Measurements from ENCODE around the gene CCDC40.

Gene CCDC40

GRCh38 chr17:80053102-80053501, 16.7 kb downstream of the CCDC40 start:
- no peak for DNase-seq

GRCh38 chr17:80055597-80055996, 19.2 kb downstream of the CCDC40 start:
- no peak for DNase-seq

GRCh38 chr17:80058311-80058955, 22.0 kb downstream of the CCDC40 start:
- no peak for DNase-seq

- DNase-seq = no peak
Observed at GRCh38 chr17:80060644-80061043, 24.2 kb downstream of the CCDC40 start.

GRCh38 chr17:80061421-80061820, 25.0 kb downstream of the CCDC40 start:
- no peak for DNase-seq

GRCh38 chr17:80063830-80064585, 27.6 kb downstream of the CCDC40 start:
- DNase-seq = no peak

GRCh38 chr17:80064696-80065095, 28.3 kb downstream of the CCDC40 start:
- DNase-seq = no peak

- DNase-seq = no peak
Observed at GRCh38 chr17:80065478-80066170, 29.2 kb downstream of the CCDC40 start.

GRCh38 chr17:80067393-80067986, 31.0 kb downstream of the CCDC40 start:
- DNase-seq = no peak

- DNase-seq = no peak
Observed at GRCh38 chr17:80068301-80069222, 32.1 kb downstream of the CCDC40 start.

GRCh38 chr17:80070375-80071115, 34.1 kb downstream of the CCDC40 start:
- DNase-seq = no peak

- DNase-seq = no peak
Observed at GRCh38 chr17:80071116-80071841, 34.8 kb downstream of the CCDC40 start.

- no peak for DNase-seq
Observed at GRCh38 chr17:80072410-80072809, 36.0 kb downstream of the CCDC40 start.

- no peak for DNase-seq
Observed at GRCh38 chr17:80080081-80080480, 43.6 kb downstream of the CCDC40 start.

GRCh38 chr17:80081596-80081995, 45.2 kb downstream of the CCDC40 start:
- no peak for DNase-seq

GRCh38 chr17:80082403-80083135, 46.1 kb downstream of the CCDC40 start:
- DNase-seq = peak; percentile 67

GRCh38 chr17:80083136-80083661, 46.8 kb downstream of the CCDC40 start:
- DNase-seq = no peak

- DNase-seq = no peak
Observed at GRCh38 chr17:80084773-80085172, 48.3 kb downstream of the CCDC40 start.

- no peak for DNase-seq
Observed at GRCh38 chr17:80086081-80086480, 49.6 kb downstream of the CCDC40 start.

GRCh38 chr17:80086616-80087015, 50.2 kb downstream of the CCDC40 start:
- no peak for DNase-seq
